GM12873 (cell line): ENCODE data around the gene LYZL2.

ENCODE experiments used
- CTCF ChIP-seq: IDR thresholded peaks from 2 replicates; pipeline ENCODE4 v1.5.1; 2012; ENCODE audit warnings: low read depth, mild to moderate bottlenecking, moderate library complexity, low read length, control low read depth; ENCODE audit not compliant: insufficient read depth; ENCODE audit errors: missing control alignments

Gene LYZL2

GRCh38 chr10:30617070-30617469 is 12.5 kb downstream of the LYZL2 start:
- no peak for TF ChIP-seq CTCF

- TF ChIP-seq CTCF = no peak
Measured at GRCh38 chr10:30607814-30608213, 21.7 kb downstream of the LYZL2 start.

- no peak for TF ChIP-seq CTCF
Measured at GRCh38 chr10:30606313-30606712, 23.2 kb downstream of the LYZL2 start.

- TF ChIP-seq CTCF = no peak
Measured at GRCh38 chr10:30603589-30603988, 26.0 kb downstream of the LYZL2 start.

- TF ChIP-seq CTCF = no peak
Measured at GRCh38 chr10:30602747-30603146, 26.8 kb downstream of the LYZL2 start.

GRCh38 chr10:30600005-30600404 is 29.5 kb downstream of the LYZL2 start:
- TF ChIP-seq CTCF = no peak

GRCh38 chr10:30598105-30598776 is 31.3 kb downstream of the LYZL2 start:
- no peak for TF ChIP-seq CTCF
